Measurements from ENCODE around the gene CYP2A13.
"Not testable (repeated sequence)": the region's sequence is repeated elsewhere in the genome, so short reads cannot be mapped to it uniquely, and the experiment has no call there.

Gene CYP2A13

GRCh38 chr19:41120929-41121911, 33.0 kb downstream of the CYP2A13 start:
- DNase-seq (ENCODE audit: low read depth in 2 of 2), result peak; percentile 32 to 37

- DNase-seq (ENCODE audit: low read depth in 2 of 2), result not testable (repeated sequence)
Measured at GRCh38 chr19:41122846-41123245, 34.6 kb downstream of the CYP2A13 start.

DNA sequence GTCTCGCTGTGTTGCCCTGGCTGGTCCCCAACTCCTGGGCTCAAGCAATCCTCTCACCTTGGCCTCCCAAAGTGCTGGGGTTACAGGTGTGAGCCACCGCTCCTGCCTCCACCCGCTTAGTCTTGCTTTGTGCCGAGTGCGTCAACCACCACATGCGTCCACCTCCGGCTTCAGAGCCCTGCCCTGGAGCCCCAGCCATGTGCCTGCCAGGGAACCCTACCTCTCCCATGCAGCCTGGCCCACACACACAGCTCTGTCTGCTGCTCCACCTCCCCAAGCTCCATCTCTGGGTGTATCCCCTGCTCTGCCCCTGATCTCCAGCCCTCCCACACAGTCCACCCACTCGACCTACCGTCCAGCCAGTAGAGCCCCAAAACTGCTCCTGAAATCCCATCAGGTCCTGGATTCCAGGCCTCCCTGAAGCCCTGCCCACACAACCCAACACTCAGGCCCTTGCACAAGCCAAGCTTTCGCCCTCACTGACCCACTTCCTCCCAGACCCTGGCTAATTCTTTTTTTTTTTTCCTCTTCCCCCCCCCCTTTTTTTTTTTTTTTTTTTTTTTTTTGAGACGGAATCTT, 35.6 kb downstream of the CYP2A13 start:
- DNase-seq (ENCODE audit: low read depth in 2 of 2), result no peak

GRCh38 chr19:41126765-41127203, 38.5 kb downstream of the CYP2A13 start:
- DNase-seq (ENCODE audit: low read depth in 2 of 2), result not testable (repeated sequence)

GRCh38 chr19:41127362-41127761, 39.1 kb downstream of the CYP2A13 start:
- not testable (repeated sequence) for DNase-seq (ENCODE audit: low read depth in 2 of 2)

GRCh38 chr19:41127801-41128300, 39.6 kb downstream of the CYP2A13 start:
- peak; percentile 45 to 63 for DNase-seq (ENCODE audit: low read depth in 2 of 2)

- no peak for DNase-seq (ENCODE audit: low read depth in 2 of 2)
Measured at GRCh38 chr19:41128692-41129091, 40.4 kb downstream of the CYP2A13 start.

GRCh38 chr19:41131186-41131585, 42.9 kb downstream of the CYP2A13 start:
- no peak for DNase-seq (ENCODE audit: low read depth in 2 of 2)

DNA sequence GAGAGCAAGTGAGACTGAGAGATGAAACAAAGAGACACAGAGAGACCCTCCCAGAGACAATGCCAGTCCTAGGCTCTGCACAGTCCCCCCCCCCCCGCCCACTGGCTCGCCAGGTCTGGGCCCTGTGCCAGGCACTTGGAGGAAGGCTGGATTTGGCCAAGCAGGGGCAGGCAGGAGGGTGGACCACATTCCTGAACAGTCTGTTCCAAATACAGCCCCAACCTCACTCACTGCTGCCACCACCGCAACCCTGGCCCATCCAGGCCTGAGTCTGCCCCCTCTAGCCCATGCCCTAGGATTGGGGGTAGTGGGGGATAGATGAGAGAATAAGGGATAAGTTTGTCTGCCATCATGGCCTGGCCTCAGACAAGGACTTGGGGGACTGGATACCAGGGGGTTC, 45.0 kb downstream of the CYP2A13 start:
- no peak for DNase-seq (ENCODE audit: low read depth in 2 of 2)

- no peak for DNase-seq (ENCODE audit: low read depth in 2 of 2)
Measured at GRCh38 chr19:41134616-41135015, 46.4 kb downstream of the CYP2A13 start.

DNA sequence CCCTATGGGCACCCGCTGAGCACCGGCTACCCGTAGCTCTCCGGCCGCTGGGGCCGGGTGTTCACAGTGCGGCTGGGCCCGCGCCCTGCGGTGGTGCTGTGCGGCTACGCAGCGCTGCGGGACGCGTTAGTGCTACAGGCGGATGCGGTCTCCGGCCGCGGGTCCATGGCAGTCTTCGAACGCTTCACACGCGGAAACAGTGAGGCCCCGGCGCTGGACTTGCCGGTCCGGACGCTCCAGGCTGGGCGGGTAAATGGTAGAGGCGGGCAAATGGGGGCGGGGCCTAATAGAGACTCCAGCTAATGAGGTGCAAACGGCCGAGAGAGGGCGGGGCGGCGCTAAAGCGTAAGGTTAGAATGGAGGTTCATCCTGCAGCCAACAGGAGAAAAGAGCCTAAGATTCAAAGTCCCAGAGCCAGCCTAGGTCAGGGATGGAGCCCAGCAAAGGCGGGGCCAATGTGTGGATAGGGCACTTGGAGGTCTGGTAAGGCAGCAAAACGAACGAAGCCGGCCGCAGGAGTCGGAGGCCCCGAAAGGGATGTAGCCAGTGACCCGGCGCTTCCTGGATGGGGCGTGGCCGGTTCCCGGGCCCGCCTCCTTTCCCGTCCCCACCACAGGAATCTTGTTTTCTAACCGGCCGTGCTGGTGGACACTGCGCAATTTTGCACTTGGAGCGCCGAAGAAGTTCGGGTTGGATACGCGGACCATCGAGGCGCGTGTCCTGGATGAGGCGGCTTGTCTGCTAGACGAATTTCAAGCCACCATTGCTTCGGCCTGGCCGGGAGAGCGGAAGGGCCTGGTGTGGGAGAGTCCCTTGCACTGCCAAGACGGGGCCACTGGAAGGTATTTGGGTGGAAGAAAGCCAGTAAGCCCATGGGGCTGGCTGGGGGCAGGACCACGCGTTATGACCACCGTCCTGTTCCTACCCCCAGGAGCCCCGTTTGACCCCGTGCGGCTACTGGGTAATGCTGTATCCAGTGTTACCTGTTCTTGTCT, 47.4 kb downstream of the CYP2A13 start:
- not testable (repeated sequence) for DNase-seq (ENCODE audit: low read depth in 2 of 2)

- no peak for DNase-seq (ENCODE audit: low read depth in 2 of 2)
Measured at GRCh38 chr19:41136636-41137455, 48.6 kb downstream of the CYP2A13 start.

- DNase-seq (ENCODE audit: low read depth in 2 of 2), result peak; percentile 61 to 71
Measured at GRCh38 chr19:41144403-41144802, 56.2 kb downstream of the CYP2A13 start.
